SK-N-SH (cell line): ENCODE data around the gene C14orf180. TPM values are rescaled to one million over a fixed set of nuclear protein-coding genes. Genes with fewer than 3 reads are reported as not detected.
A peak's percentile ranks its signal among the peaks of the same experiment; 100 is the strongest.

Experiments
- CTCF ChIA-PET: fragments of 300-600, 350-600 bp; formaldehyde crosslinking; extraction: SDS; loops from one replicate; lab custom pipeline; 2021; lab: Yijun Ruan, JAX
- POLR2A ChIA-PET: fragments of 350-600 bp; sonication (Branson Sonifier 250); formaldehyde crosslinking; extraction: SDS; loops from one replicate; lab custom pipeline; 2020; ENCODE audit warnings: antibody characterized with exemption, inconsistent platforms; lab: Yijun Ruan, JAX
- DNase-seq: peaks from one replicate; pipeline ENCODE4 v3.0.0; 2012
- H2AFZ ChIP-seq: fragments of 200-600 bp; sonication (generic); 2 replicates; pipeline ENCODE4 v1.8.1; 2016; ENCODE audit warnings: antibody characterized with exemption, mild to moderate bottlenecking, low read depth
- H3F3A ChIP-seq: fragments of 200-600 bp; sonication (generic); replicated peaks from 2 replicates; pipeline ENCODE3; 2016; ENCODE audit warnings: antibody characterized with exemption, mild to moderate bottlenecking; ENCODE audit not compliant: insufficient read depth
- H3K27ac ChIP-seq, 2 experiments: fragments of 200-500 bp in 1 of 2; fragments of 200-600 bp in 1 of 2; sonication (Bioruptor generic) in 1 of 2; sonication (generic), shearing (Covaris generic) in 1 of 2; 2 replicates each; pipeline versions ENCODE4 v1.5.1 to v1.6.1; 2014 to 2016; ENCODE audit warnings: low read depth in 2 of 2, inconsistent platforms in 1 of 2, low read length in 1 of 2, mild to moderate bottlenecking in 1 of 2, mixed read lengths in 1 of 2
- H3K27me3 ChIP-seq: fragments of 200-600 bp; sonication (generic), shearing (Covaris generic); 2 replicates; pipeline ENCODE4 v1.6.1; 2016; ENCODE audit warnings: mixed run types; ENCODE audit not compliant: insufficient read depth
- H3K36me3 ChIP-seq, 2 experiments: fragments of 200-500 bp in 1 of 2; fragments of 200-600 bp in 1 of 2; sonication (Bioruptor generic) in 1 of 2; sonication (generic) in 1 of 2; replicated peaks in 1 of 2; 2 replicates each; pipeline versions ENCODE3 to v1.5.1; 2014 to 2016; ENCODE audit warnings: low read length in 1 of 2, mild to moderate bottlenecking in 1 of 2; ENCODE audit not compliant: insufficient read depth in 2 of 2, control insufficient read depth in 1 of 2
- H3K4me1 ChIP-seq, 2 experiments: fragments of 200-500 bp in 1 of 2; fragments of 200-600 bp in 1 of 2; sonication (Bioruptor generic) in 1 of 2; sonication (generic), shearing (Covaris generic) in 1 of 2; 2 replicates each; pipeline versions ENCODE4 v1.5.1 to v1.6.1; 2014 to 2016; ENCODE audit warnings: low read depth in 1 of 2, low read length in 1 of 2, mixed run types in 1 of 2; ENCODE audit not compliant: insufficient read depth in 2 of 2, control insufficient read depth in 1 of 2
- H3K4me2 ChIP-seq: fragments of 200-600 bp; sonication (generic), shearing (Covaris generic); 2 replicates; pipeline ENCODE4 v1.6.1; 2017; ENCODE audit warnings: mixed run types
- H3K4me3 ChIP-seq, 2 experiments: fragments of 200-500 bp in 1 of 2; fragments of 200-600 bp in 1 of 2; sonication (Bioruptor generic) in 1 of 2; sonication (generic), shearing (Covaris generic) in 1 of 2; 2 replicates each; pipeline versions ENCODE4 v1.5.1 to v1.8.1; 2014 to 2016; ENCODE audit warnings: low read depth in 2 of 2, inconsistent platforms in 1 of 2, low read length in 1 of 2, mild to moderate bottlenecking in 1 of 2, mixed read lengths in 1 of 2, moderate library complexity in 1 of 2
- H3K79me2 ChIP-seq: fragments of 200-600 bp; sonication (generic); 2 replicates; pipeline ENCODE4 v1.8.1; 2017; ENCODE audit warnings: mild to moderate bottlenecking; ENCODE audit not compliant: insufficient read depth
- H3K9ac ChIP-seq: fragments of 200-600 bp; sonication (generic); 2 replicates; pipeline ENCODE4 v1.6.1; 2017; ENCODE audit warnings: mixed run types
- H3K9me2 ChIP-seq: fragments of 200-600 bp; sonication (generic); 2 replicates; pipeline ENCODE4 v1.6.1; 2017; ENCODE audit warnings: mixed run types
- H3K9me3 ChIP-seq: fragments of 200-600 bp; sonication (generic); 2 replicates; pipeline ENCODE4 v1.6.1; 2017; ENCODE audit warnings: mixed run types, mild to moderate bottlenecking, moderate library complexity
- H4K20me1 ChIP-seq: fragments of 200-600 bp; sonication (generic); 2 replicates; pipeline ENCODE4 v1.6.1; 2017; ENCODE audit warnings: mild to moderate bottlenecking, mixed run types; ENCODE audit not compliant: insufficient read depth
- CTCF ChIP-seq: fragments of 200-600 bp; sonication (generic); IDR thresholded peaks from 2 replicates; pipeline ENCODE4 v1.6.1; 2017; ENCODE audit warnings: antibody characterized with exemption, mild to moderate bottlenecking, moderate library complexity
- EP300 ChIP-seq, 2 experiments: IDR thresholded peaks; 2 replicates each; pipeline versions ENCODE4 v1.4.0 to v1.6.1; 2012; ENCODE audit warnings: borderline replicate concordance in 1 of 2, low read depth in 1 of 2, low read length in 1 of 2
- MEF2A ChIP-seq: IDR thresholded peaks from 2 replicates; pipeline ENCODE4 v1.4.0; 2012; ENCODE audit warnings: low read depth, borderline replicate concordance
- MXI1 ChIP-seq: IDR thresholded peaks from 2 replicates; pipeline ENCODE4 v1.6.1; 2012; ENCODE audit warnings: mild to moderate bottlenecking, low read depth, low read length, improper control_type of control experiment
- NRF1 ChIP-seq: IDR thresholded peaks from 2 replicates; pipeline ENCODE4 v1.6.1; 2012; ENCODE audit warnings: low read depth, mild to moderate bottlenecking, low read length
- RXRA ChIP-seq: IDR thresholded peaks from 2 replicates; pipeline ENCODE4 v1.4.0; 2012; ENCODE audit warnings: low read depth, mild to moderate bottlenecking, borderline replicate concordance
- SIN3A ChIP-seq: IDR thresholded peaks from 2 replicates; pipeline ENCODE4 v1.6.1; 2012; ENCODE audit warnings: low read depth, mild to moderate bottlenecking, low read length, moderate library complexity, borderline replicate concordance
- TEAD4 ChIP-seq: IDR thresholded peaks from 2 replicates; pipeline ENCODE4 v1.4.0; 2012; ENCODE audit warnings: mild to moderate bottlenecking, borderline replicate concordance; ENCODE audit not compliant: insufficient read depth
- USF2 ChIP-seq: fragments of 150-350 bp; IDR thresholded peaks from 2 replicates; pipeline ENCODE4 v1.6.1; 2017; ENCODE audit warnings: antibody characterized with exemption, low read length, low read depth, borderline replicate concordance
- WGBS: methylation state at CpG from one replicate; pipeline ENCODE4 v1.1.6; 2017; ENCODE audit warnings: low lambda C conversion rate; 5-methylcytosine and 5-hydroxymethylcytosine counted together
- polyA plus RNA-seq, 3 experiments: library from polyadenylated mRNA; depleted of rRNA; stranded (reverse); fragments of >200 nt; gene quantifications; 2 replicates each; pipeline ENCODE4 v1.2.3, GENCODE V29; 2012
- TF ChIP-seq, protein P1 (sequence below): IDR thresholded peaks from 2 replicates; pipeline ENCODE4 v1.6.1; 2012; ENCODE audit warnings: mild to moderate bottlenecking, low read depth, low read length, moderate library complexity
- TF ChIP-seq, protein P2 (sequence below): IDR thresholded peaks from 2 replicates; pipeline ENCODE4; 2012

The C14orf180 gene
- polyA plus RNA-seq, 1 of the 3 experiments (the other 2 are of a cell fraction) = not detected

DNA sequence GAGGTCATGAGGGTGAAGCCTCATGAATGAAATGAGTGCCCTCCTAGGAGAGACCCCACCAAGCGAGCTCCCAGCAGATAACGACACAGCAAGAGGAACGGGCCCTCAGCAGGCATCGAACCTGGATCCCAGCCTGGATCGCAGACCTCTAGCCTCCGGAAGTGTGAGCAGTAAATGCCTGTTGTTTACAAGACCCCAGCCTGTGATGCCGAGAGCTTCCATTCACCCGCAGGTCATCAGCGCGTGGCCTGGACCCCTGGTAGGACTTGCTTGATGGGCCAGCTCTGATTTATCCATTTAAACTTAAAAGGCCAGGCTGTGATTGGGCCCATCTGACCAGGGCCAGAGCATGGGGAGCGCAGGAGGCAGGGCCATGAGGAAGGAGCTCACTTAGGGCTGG is 18.0 kb downstream of the C14orf180 start:
- no peaks in the 10 kb centered on the region for H4K20me1 ChIP-seq
- peaks cover 0 to 85% of the 10 kb centered on the region in 2 experiments; a peak in 2 of 4 replicates for H3K4me1 ChIP-seq
- H3K36me3 ChIP-seq = no peaks in the 10 kb centered on the region
- no peak overlapping the region for H3K9ac ChIP-seq
- CTCF ChIA-PET = interaction anchor here (0.6 to 2.4 kb wide), 4 partner anchors 18 to 461 kb away, joined by 3 to 8 read pairs (median 3); partner anchors contain the start of gene C14orf180
- H3K79me2 ChIP-seq = no peaks in the 10 kb centered on the region
- H3K9me3 ChIP-seq = no peaks in the 10 kb centered on the region
- POLR2A ChIA-PET = interaction anchor here (1.2 kb wide), 1 partner anchor 136 kb away, joined by 3 read pairs; no protein-coding TSS in a partner anchor
- H3K27me3 ChIP-seq = no peaks in the 10 kb centered on the region
- no peak for TF ChIP-seq EP300 (IDR thresholded peaks at IDR 0.05; ENCODE audit: borderline replicate concordance in 1 of 2, low read depth in 1 of 2, low read length in 1 of 2)
- TF ChIP-seq TEAD4 = no peak
- TF ChIP-seq, all 33 proteins: peak for 0
- no peak for DNase-seq
- no peak overlapping the region for H3K4me2 ChIP-seq
- no peak overlapping the region for H2AFZ ChIP-seq
- H3K9me2 ChIP-seq = no peaks in the 10 kb centered on the region
- no peaks in the 10 kb centered on the region for H3F3A ChIP-seq
- H3K27ac ChIP-seq = peak overlapping the region in 1 of 2 experiments; percentile 70; a peak in 1 of 4 replicates
- no peak overlapping the region for H3K4me3 ChIP-seq
- 88% methylated on average over 9 of the region's 11 CpGs for WGBS

DNA sequence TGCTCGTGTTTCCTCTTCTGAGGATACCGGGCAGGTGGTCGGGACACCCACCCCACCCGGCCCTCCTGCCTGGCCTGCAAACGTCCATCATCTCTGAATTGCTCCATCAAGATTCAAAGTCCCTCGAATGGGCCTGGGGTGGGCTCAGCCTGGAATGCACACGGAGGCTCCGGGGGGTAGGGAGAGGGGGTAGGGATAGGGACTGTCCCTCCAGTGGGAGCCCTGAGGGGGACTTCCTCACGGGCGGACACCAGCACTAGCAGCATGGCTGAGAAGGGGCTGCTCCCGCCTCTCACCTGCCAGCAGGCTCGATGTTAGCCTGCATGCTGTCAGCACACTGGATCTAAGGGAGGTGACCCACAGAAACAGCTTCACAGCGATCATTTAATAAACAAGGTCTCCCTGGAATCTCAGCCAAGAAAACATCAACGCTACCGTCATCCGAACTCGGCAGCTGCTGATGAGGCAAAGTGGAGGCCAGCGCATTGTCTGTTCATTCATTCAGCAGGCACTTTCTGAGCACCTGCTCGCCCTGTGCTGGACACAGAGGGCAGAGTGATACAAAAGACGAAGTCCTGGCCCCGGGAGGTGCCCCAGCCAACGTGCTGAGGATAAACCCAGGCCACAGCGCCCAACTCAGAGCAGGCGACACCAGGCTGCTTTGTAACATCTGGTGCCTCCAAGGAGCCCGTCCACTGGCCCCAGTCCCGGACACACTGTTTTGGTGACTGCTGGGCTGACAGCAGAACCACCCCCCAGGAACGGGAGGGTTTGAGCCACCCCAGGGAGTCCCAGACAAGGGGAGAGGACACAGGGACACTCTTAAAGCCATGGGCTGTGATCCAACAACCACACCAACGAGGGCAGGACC is 18.7 kb downstream of the C14orf180 start:
- no peaks in the 10 kb centered on the region for H3K79me2 ChIP-seq
- H2AFZ ChIP-seq = no peak overlapping the region
- H3F3A ChIP-seq = no peaks in the 10 kb centered on the region
- peak; percentile 33 for DNase-seq
- no peaks in the 10 kb centered on the region for H3K36me3 ChIP-seq
- H3K9ac ChIP-seq = no peak overlapping the region
- no peak overlapping the region for H3K4me3 ChIP-seq
- no peak overlapping the region for H3K4me2 ChIP-seq
- peak overlapping the region in 1 of 2 experiments; percentile 70; a peak in 2 of 4 replicates for H3K27ac ChIP-seq
- H3K27me3 ChIP-seq = no peaks in the 10 kb centered on the region
- CTCF ChIA-PET = interaction anchor here (1.0 to 2.4 kb wide), 3 partner anchors 19 to 461 kb away, joined by 3 to 8 read pairs (median 3); partner anchors contain the start of gene C14orf180
- H3K9me2 ChIP-seq = no peaks in the 10 kb centered on the region
- H3K4me1 ChIP-seq = peaks cover 0 to 85% of the 10 kb centered on the region in 2 experiments; a peak in 2 of 4 replicates
- TF ChIP-seq RXRA (no peak), SIN3A (no peak), MXI1 (no peak), MEF2A (no peak), NRF1 (no peak), CTCF (no peak), USF2 (no peak)
- TF ChIP-seq, protein P1, sequence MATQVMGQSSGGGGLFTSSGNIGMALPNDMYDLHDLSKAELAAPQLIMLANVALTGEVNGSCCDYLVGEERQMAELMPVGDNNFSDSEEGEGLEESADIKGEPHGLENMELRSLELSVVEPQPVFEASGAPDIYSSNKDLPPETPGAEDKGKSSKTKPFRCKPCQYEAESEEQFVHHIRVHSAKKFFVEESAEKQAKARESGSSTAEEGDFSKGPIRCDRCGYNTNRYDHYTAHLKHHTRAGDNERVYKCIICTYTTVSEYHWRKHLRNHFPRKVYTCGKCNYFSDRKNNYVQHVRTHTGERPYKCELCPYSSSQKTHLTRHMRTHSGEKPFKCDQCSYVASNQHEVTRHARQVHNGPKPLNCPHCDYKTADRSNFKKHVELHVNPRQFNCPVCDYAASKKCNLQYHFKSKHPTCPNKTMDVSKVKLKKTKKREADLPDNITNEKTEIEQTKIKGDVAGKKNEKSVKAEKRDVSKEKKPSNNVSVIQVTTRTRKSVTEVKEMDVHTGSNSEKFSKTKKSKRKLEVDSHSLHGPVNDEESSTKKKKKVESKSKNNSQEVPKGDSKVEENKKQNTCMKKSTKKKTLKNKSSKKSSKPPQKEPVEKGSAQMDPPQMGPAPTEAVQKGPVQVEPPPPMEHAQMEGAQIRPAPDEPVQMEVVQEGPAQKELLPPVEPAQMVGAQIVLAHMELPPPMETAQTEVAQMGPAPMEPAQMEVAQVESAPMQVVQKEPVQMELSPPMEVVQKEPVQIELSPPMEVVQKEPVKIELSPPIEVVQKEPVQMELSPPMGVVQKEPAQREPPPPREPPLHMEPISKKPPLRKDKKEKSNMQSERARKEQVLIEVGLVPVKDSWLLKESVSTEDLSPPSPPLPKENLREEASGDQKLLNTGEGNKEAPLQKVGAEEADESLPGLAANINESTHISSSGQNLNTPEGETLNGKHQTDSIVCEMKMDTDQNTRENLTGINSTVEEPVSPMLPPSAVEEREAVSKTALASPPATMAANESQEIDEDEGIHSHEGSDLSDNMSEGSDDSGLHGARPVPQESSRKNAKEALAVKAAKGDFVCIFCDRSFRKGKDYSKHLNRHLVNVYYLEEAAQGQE = no peak
- TF ChIP-seq, protein P2, sequence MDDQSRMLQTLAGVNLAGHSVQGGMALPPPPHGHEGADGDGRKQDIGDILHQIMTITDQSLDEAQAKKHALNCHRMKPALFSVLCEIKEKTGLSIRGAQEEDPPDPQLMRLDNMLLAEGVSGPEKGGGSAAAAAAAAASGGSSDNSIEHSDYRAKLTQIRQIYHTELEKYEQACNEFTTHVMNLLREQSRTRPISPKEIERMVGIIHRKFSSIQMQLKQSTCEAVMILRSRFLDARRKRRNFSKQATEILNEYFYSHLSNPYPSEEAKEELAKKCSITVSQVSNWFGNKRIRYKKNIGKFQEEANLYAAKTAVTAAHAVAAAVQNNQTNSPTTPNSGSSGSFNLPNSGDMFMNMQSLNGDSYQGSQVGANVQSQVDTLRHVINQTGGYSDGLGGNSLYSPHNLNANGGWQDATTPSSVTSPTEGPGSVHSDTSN = no peak
- POLR2A ChIA-PET = interaction anchor here (1.2 kb wide), 1 partner anchor 136 kb away, joined by 3 read pairs; no protein-coding TSS in a partner anchor
- WGBS = 50% methylated on average over 11 of the region's 28 CpGs
- H4K20me1 ChIP-seq = no peaks in the 10 kb centered on the region
- H3K9me3 ChIP-seq = no peaks in the 10 kb centered on the region
